ENCODE results near the gene PRPF31.

The PRPF31 gene

GRCh38 chr19:54100561-54100960 lies 15.0 kb upstream of the PRPF31 start, which contains the start of gene OSCAR:
OSCAR (minus strand) TSS chr19:54100803; CDS start chr19:54100792, 11 bp downstream.
- no peak within 1 kb of the TSS for H3K4me3 ChIP-seq (ENCODE audit: low read length)
- DNase-seq (ENCODE audit: low read depth): peak; percentile 21
- no peak for TF ChIP-seq CTCF (conservative IDR thresholded peaks at IDR 0.05; ENCODE audit: low read length)

DNA sequence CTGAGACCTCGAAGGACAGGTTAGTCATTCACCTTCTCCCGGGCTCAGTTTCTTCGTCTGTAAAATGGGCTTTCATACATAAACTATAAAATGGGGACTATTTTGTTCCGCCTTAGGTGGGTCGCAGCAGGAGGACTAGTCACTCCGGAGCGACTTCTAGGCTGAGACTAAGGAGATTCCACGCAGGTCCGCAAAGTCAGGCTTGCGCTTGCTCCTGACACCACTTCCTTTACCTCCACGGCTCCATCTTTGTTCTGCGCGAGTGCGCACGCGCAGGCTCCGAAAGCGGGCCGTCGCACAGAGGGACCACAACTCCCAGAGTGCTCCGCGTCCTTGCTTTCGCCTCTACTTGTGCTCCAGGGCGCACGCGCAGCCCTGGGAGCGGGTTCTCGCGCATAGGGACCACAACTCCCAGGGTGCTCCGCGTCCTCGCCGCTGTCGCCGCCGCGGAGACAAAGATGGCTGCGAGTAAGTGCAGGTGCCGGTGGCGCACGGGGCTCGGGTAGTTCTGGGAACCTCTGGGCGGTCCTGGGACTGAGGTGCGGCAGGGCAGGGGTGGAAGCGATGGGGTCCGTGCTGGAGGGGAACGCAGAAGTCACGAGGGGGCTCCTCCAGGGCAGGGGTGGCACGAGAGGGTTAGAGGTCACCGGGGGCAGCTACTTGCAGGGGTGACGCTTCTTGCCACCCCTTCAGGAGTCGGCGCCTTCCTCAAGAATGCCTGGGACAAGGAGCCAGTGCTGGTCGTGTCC lies 13.0 kb upstream of the PRPF31 start, which contains the start of gene NDUFA3:
NDUFA3 (plus strand) TSS at position 435 of the 749 bp plus-strand sequence; CDS start at position 459, 24 bp downstream.
- H3K4me3 ChIP-seq (ENCODE audit: low read length): peak within 1 kb of the TSS; percentile 96
- peak; percentile 98 for DNase-seq (ENCODE audit: low read depth)
- TF ChIP-seq CTCF (conservative IDR thresholded peaks at IDR 0.05; ENCODE audit: low read length): no peak

GRCh38 chr19:54104998-54105715 lies 10.4 kb upstream of the PRPF31 start:
- DNase-seq (ENCODE audit: low read depth): peak; percentile 35
- H3K4me3 ChIP-seq (ENCODE audit: low read length): no peak overlapping the region
- no peak for TF ChIP-seq CTCF (conservative IDR thresholded peaks at IDR 0.05; ENCODE audit: low read length)

DNA sequence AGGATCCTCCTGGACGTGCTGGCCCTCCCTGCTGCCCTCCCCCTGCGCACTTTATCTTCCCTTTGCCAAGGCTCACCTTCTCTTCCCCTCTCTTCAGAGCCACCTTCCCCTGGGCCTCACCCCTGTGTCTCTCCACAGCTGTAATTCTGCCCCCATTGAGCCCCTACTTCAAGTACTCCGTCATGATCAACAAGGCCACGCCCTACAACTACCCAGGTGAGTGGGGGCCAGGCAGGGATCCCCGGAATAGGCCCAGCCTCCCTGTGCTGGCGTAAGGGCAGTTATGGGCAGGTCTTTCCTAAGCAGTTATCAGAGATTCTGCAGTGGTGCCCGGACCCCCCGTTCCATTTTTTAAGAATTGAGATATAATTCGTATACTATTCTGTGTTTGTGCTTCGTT lies 9.8 kb upstream of the PRPF31 start:
- DNase-seq (ENCODE audit: low read depth): no peak
- no peak overlapping the region for H3K4me3 ChIP-seq (ENCODE audit: low read length)
- TF ChIP-seq CTCF (conservative IDR thresholded peaks at IDR 0.05; ENCODE audit: low read length): no peak

DNA sequence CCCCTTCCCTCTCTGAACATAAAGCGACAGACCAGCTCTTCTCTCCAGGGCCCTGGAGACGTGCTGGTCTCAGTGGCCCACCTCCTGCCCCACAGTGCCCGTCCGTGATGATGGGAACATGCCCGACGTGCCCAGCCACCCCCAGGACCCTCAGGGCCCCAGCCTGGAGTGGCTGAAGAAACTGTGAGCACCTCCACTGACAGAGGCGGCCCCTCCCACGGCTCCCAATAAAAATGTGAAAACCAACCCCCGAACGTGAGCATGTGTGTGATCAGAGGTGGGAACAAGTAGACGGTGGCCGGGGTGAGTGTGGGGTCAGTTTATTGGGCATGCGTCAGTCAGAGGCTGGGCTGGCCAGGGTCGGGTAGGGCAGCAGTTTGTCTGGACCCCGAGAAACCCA lies 8.8 kb upstream of the PRPF31 start:
- no peak for TF ChIP-seq CTCF (conservative IDR thresholded peaks at IDR 0.05; ENCODE audit: low read length)
- DNase-seq (ENCODE audit: low read depth): no peak
- no peak overlapping the region for H3K4me3 ChIP-seq (ENCODE audit: low read length)

GRCh38 chr19:54107876-54108490 lies 7.6 kb upstream of the PRPF31 start:
- H3K4me3 ChIP-seq (ENCODE audit: low read length): no peak overlapping the region
- no peak for DNase-seq (ENCODE audit: low read depth)
- TF ChIP-seq CTCF (conservative IDR thresholded peaks at IDR 0.05; ENCODE audit: low read length): no peak
